GM12878 (cell line): ENCODE data around the gene INHA.

Source experiments
- FOXM1 ChIP-seq: IDR thresholded peaks from 2 replicates; pipeline ENCODE4 v1.6.1; 2012; ENCODE audit warnings: low read depth, mild to moderate bottlenecking, inconsistent platforms, low read length, moderate library complexity
- POLR2A ChIP-seq: IDR thresholded peaks from 2 replicates; pipeline ENCODE4 v1.6.1; 2011; ENCODE audit warnings: low read depth, mild to moderate bottlenecking, low read length
- SIX5 ChIP-seq: IDR thresholded peaks from 2 replicates; pipeline ENCODE4 v1.6.1; 2011; ENCODE audit warnings: mild to moderate bottlenecking, low read depth, low read length, moderate library complexity; ENCODE audit not compliant: severe bottlenecking

DNA sequence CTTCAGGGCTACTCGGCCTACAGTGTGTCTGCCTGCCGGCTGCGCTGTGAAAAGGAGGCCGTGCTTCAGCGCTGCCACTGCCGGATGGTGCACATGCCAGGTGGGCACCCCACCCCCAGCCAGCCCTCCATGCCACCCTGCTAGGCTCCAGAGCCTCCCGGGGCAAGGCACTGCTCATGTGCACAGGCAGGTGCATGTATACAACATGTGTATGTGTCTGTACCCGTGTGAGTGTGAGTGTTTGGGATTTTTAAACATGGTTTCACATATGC, 39.8 kb upstream of the INHA start:
- TF ChIP-seq SIX5 (no peak), POLR2A (no peak), FOXM1 (no peak)
